MM.1S (cell line): Measurements from ENCODE around the gene AGPAT1.
"Not testable (repeated sequence)": the region's sequence is repeated elsewhere in the genome, so short reads cannot be mapped to it uniquely, and the experiment has no call there.

ENCODE experiments used
- DNase-seq: peaks from one replicate; pipeline ENCODE4 v3.0.0-alpha.2; 2015
- H2AFZ ChIP-seq: fragments of 300-600 bp; sonication (generic); 2 replicates; pipeline ENCODE4 v1.6.0; 2016; ENCODE audit warnings: antibody characterized with exemption, low read length
- H3F3A ChIP-seq: fragments of 300-600 bp; sonication (generic); 2 replicates; pipeline ENCODE4 v1.6.1; 2016; ENCODE audit warnings: mild to moderate bottlenecking, antibody characterized with exemption, low read length, moderate library complexity, mixed read lengths; ENCODE audit not compliant: insufficient read depth
- H3K27ac ChIP-seq: fragments of 300-600 bp; sonication (generic); 2 replicates; pipeline ENCODE4 v1.5.1; 2016; ENCODE audit warnings: mild to moderate bottlenecking, low read length
- H3K27me3 ChIP-seq: fragments of 300-600 bp; sonication (generic); replicated peaks from 2 replicates; pipeline ENCODE4 v1.6.0; 2016; ENCODE audit warnings: low read length; ENCODE audit not compliant: insufficient read depth
- H3K36me3 ChIP-seq: fragments of 300-600 bp; sonication (generic); replicated peaks from 2 replicates; pipeline ENCODE4 v1.6.1; 2016; ENCODE audit warnings: mild to moderate bottlenecking, low read length, mixed read lengths; ENCODE audit not compliant: insufficient read depth
- H3K4me1 ChIP-seq: fragments of 300-600 bp; sonication (generic); 2 replicates; pipeline ENCODE4 v1.6.1; 2016; ENCODE audit warnings: low read length, mixed read lengths
- H3K4me2 ChIP-seq: fragments of 300-600 bp; sonication (generic); 2 replicates; pipeline ENCODE4 v1.6.0; 2016; ENCODE audit warnings: low read depth, low read length
- H3K4me3 ChIP-seq: fragments of 300-600 bp; sonication (generic); 2 replicates; pipeline ENCODE4 v1.5.1; 2016; ENCODE audit warnings: low read length, mixed read lengths
- H3K79me2 ChIP-seq: fragments of 300-600 bp; sonication (generic); 2 replicates; pipeline ENCODE4 v1.6.1; 2016; ENCODE audit warnings: mixed run types, low read length, mixed read lengths
- H3K9ac ChIP-seq: fragments of 300-600 bp; sonication (generic); 2 replicates; pipeline ENCODE4 v1.6.1; 2016; ENCODE audit warnings: low read length, mixed read lengths
- H3K9me2 ChIP-seq: fragments of 300-600 bp; sonication (generic); replicated peaks from 2 replicates; pipeline ENCODE4 v1.6.1; 2016; ENCODE audit warnings: mild to moderate bottlenecking, low read length, mixed read lengths; ENCODE audit not compliant: insufficient read depth
- H3K9me3 ChIP-seq: fragments of 300-600 bp; sonication (generic); replicated peaks from 2 replicates; pipeline ENCODE4 v1.6.1; 2016; ENCODE audit warnings: mild to moderate bottlenecking, low read length, mixed read lengths; ENCODE audit not compliant: insufficient read depth
- H4K20me1 ChIP-seq: fragments of 300-600 bp; sonication (generic); 2 replicates; pipeline ENCODE4 v1.6.1; 2016; ENCODE audit warnings: mild to moderate bottlenecking, low read length, moderate library complexity, mixed read lengths; ENCODE audit not compliant: insufficient read depth
- CTCF ChIP-seq: fragments of 300-600 bp; sonication (generic); IDR thresholded peaks from 2 replicates; pipeline ENCODE4 v1.5.1; 2016; ENCODE audit warnings: antibody characterized with exemption, low read length, mixed read lengths
- EZH2 ChIP-seq: fragments of 300-600 bp; sonication (generic); optimal IDR thresholded peaks from 2 replicates; pipeline ENCODE3; 2017; ENCODE audit warnings: low read depth, mild to moderate bottlenecking, antibody characterized with exemption, low read length, mixed read lengths
- EZH2phosphoT487 ChIP-seq: fragments of 300-600 bp; sonication (generic); IDR thresholded peaks from 2 replicates; pipeline ENCODE4 v1.6.1; 2018; ENCODE audit warnings: antibody characterized with exemption, low read length

AGPAT1 gene

DNA sequence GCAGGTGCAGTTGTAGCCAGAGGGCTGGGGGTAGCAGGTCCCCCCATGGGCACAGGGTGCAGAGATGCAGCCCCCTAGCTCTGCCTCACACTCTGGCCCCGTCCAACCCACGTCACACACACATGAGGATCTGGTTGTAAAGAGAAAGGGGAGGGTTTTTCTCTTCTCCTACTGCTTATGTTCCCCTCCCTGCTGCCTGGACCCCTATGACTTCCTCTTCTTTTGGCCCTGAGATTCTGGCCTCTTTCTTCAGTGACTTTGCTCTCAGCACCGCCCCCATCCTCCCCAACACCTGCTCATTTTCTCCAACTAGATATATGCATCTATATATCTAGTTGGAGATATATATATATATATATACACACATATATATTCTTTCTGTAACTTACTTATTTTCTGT is 38.2 kb upstream of the AGPAT1 start:
- no peaks in the 10 kb centered on the region for H3K79me2 ChIP-seq

GRCh38 chr6:32213649-32214048 is 37.8 kb upstream of the AGPAT1 start:
- no peak overlapping the region for H2AFZ ChIP-seq
- H3K9me3 ChIP-seq = no peaks in the 10 kb centered on the region
- no peaks in the 10 kb centered on the region for H3K9me2 ChIP-seq
- no peak overlapping the region for H3K27ac ChIP-seq
- no peaks in the 10 kb centered on the region for H4K20me1 ChIP-seq
- no peaks in the 10 kb centered on the region for H3K4me1 ChIP-seq
- H3K27me3 ChIP-seq = peaks cover 27% of the 10 kb centered on the region
- no peak for DNase-seq
- no peak overlapping the region for H3K4me3 ChIP-seq
- no peak for TF ChIP-seq EZH2
- no peak for TF ChIP-seq CTCF
- TF ChIP-seq EZH2phosphoT487 = no peak
- H3K36me3 ChIP-seq = no peaks in the 10 kb centered on the region
- H3K9ac ChIP-seq = no peak overlapping the region
- H3K79me2 ChIP-seq = no peaks in the 10 kb centered on the region
- no peak overlapping the region for H3K4me2 ChIP-seq
- H3F3A ChIP-seq = no peaks in the 10 kb centered on the region

More for the DNA sequence above, 38.2 kb upstream of the AGPAT1 start:
- TF ChIP-seq EZH2 = no peak
- no peak for TF ChIP-seq EZH2phosphoT487
- TF ChIP-seq CTCF = no peak
- no peaks in the 10 kb centered on the region for H3F3A ChIP-seq
- H3K4me1 ChIP-seq = no peaks in the 10 kb centered on the region
- no peaks in the 10 kb centered on the region for H3K9me3 ChIP-seq
- no peak overlapping the region for H3K4me3 ChIP-seq
- peaks cover 31% of the 10 kb centered on the region for H3K27me3 ChIP-seq
- no peak for DNase-seq
- H3K36me3 ChIP-seq = no peaks in the 10 kb centered on the region
- no peaks in the 10 kb centered on the region for H3K9me2 ChIP-seq
- H3K27ac ChIP-seq = no peak overlapping the region
- no peak overlapping the region for H2AFZ ChIP-seq
- no peak overlapping the region for H3K9ac ChIP-seq
- no peak overlapping the region for H3K4me2 ChIP-seq
- no peaks in the 10 kb centered on the region for H4K20me1 ChIP-seq

- Histone ChIP-seq H3K4me1 (no peaks in the 10 kb centered on the region), H4K20me1 (no peaks in the 10 kb centered on the region), H3K36me3 (no peaks in the 10 kb centered on the region), H3K27me3 (peaks cover 14% of the 10 kb centered on the region; the same call in 1 of the 2 replicates), H3K27ac (no peak overlapping the region), H3F3A (no peaks in the 10 kb centered on the region), H3K79me2 (no peaks in the 10 kb centered on the region), H3K9me3 (no peaks in the 10 kb centered on the region), H3K4me3 (no peak overlapping the region), H3K9me2 (no peaks in the 10 kb centered on the region), H3K4me2 (no peak overlapping the region), H3K9ac (no peak overlapping the region), H2AFZ (no peak overlapping the region)
- no peak for TF ChIP-seq EZH2
- no peak for TF ChIP-seq CTCF
- TF ChIP-seq EZH2phosphoT487 = no peak
- no peak for DNase-seq
Observed at GRCh38 chr6:32212076-32212760, 36.3 kb upstream of the AGPAT1 start.

GRCh38 chr6:32211432-32211831 is 35.5 kb upstream of the AGPAT1 start:
- H3K4me1 ChIP-seq, H3K9me3 ChIP-seq, H3K4me3 ChIP-seq, H3K79me2 ChIP-seq, H2AFZ ChIP-seq, H4K20me1 ChIP-seq, DNase-seq, H3K4me2 ChIP-seq, H3K9ac ChIP-seq, H3K27ac ChIP-seq, H3F3A ChIP-seq, H3K36me3 ChIP-seq, H3K9me2 ChIP-seq: not testable (repeated sequence)
- H3K27me3 ChIP-seq = peaks cover 10% of the 10 kb centered on the region; the same call in 1 of the 2 replicates
